ENCODE data around the gene ECE2. TPM values are rescaled to one million over a fixed set of nuclear protein-coding genes. Genes with fewer than 3 reads are reported as not detected.

ECE2 gene
- total RNA-seq, 1 donor from 2014 or later = not detected

GRCh38 chr3:184240384-184241140, 35.3 kb upstream of the ECE2 start:
- peak in 1 of 2 donors; percentile 43 for DNase-seq (ENCODE audit: low read depth in 2 of 2)

- DNase-seq (ENCODE audit: low read depth in 2 of 2) = no peak
Observed at GRCh38 chr3:184241141-184241446, 34.7 kb upstream of the ECE2 start.

- peak in 1 of 2 donors; percentile 70 for DNase-seq (ENCODE audit: low read depth in 2 of 2)
Observed at GRCh38 chr3:184241447-184242296, 34.1 kb upstream of the ECE2 start.

- DNase-seq (ENCODE audit: low read depth in 2 of 2) = no peak
Observed at GRCh38 chr3:184242297-184242685, 33.5 kb upstream of the ECE2 start.

GRCh38 chr3:184248454-184249411, 27.1 kb upstream of the ECE2 start, which contains the start of gene ALG3:
TSS of gene ALG3 (minus strand) at chr3:184248962. CDS start at chr3:184248940, 22 bp downstream.
- DNase-seq (ENCODE audit: low read depth in 2 of 2) = peak; percentile 78 to 91

- peak; percentile 97 to 99 for DNase-seq (ENCODE audit: low read depth in 2 of 2)
Observed at GRCh38 chr3:184249412-184250166, 26.2 kb upstream of the ECE2 start, which contains the start of gene EEF1AKMT4. TSS of gene EEF1AKMT4 (plus strand) at chr3:184249672. CDS start at chr3:184249695, 23 bp downstream.

- DNase-seq (ENCODE audit: low read depth in 2 of 2) = peak; percentile 78 to 89
Observed at GRCh38 chr3:184250167-184250828, 25.5 kb upstream of the ECE2 start.

- DNase-seq (ENCODE audit: low read depth in 2 of 2) = no peak
Observed at GRCh38 chr3:184255291-184256039, 20.4 kb upstream of the ECE2 start.

GRCh38 chr3:184257083-184257915, 18.5 kb upstream of the ECE2 start:
- no peak for DNase-seq (ENCODE audit: low read depth in 2 of 2)

- DNase-seq (ENCODE audit: low read depth in 2 of 2) = no peak
Observed at GRCh38 chr3:184258926-184259325, 16.9 kb upstream of the ECE2 start.

- no peak for DNase-seq (ENCODE audit: low read depth in 2 of 2)
Observed at GRCh38 chr3:184259396-184259877, 16.4 kb upstream of the ECE2 start.

GRCh38 chr3:184259878-184260723, 15.7 kb upstream of the ECE2 start:
- peak in 1 of 2 donors; percentile 45 for DNase-seq (ENCODE audit: low read depth in 2 of 2)

GRCh38 chr3:184260724-184261269, 15.0 kb upstream of the ECE2 start:
- DNase-seq (ENCODE audit: low read depth in 2 of 2) = no peak

- peak in 1 of 2 donors; percentile 69 for DNase-seq (ENCODE audit: low read depth in 2 of 2)
Observed at GRCh38 chr3:184261270-184261853, 14.5 kb upstream of the ECE2 start, which contains the start of gene CAMK2N2. TSS of gene CAMK2N2 (minus strand) at chr3:184261553. CDS start at chr3:184261285, 268 bp downstream.

GRCh38 chr3:184261854-184262763, 13.7 kb upstream of the ECE2 start:
- DNase-seq (ENCODE audit: low read depth in 2 of 2) = peak in 1 of 2 donors; percentile 26

All from dermis microvascular lymphatic vessel endothelial cell (primary cell).